K562 (cell line): ENCODE results near the gene ODF2. TPM values are rescaled to one million over a fixed set of nuclear protein-coding genes. Genes with fewer than 3 reads are reported as not detected.
A peak's percentile ranks its signal among the peaks of the same experiment; 100 is the strongest.

Experiments
- ATAC-seq: fragments of 200-7000 bp; cut with Tn5 transposase; 3 replicates; pipeline ENCODE4 v1.9.1; 2020; ENCODE audit warnings: moderate library complexity
- BruUV-seq: library from RNA; stranded (reverse); fragments of 400-500 nt; replicated peaks from 2 replicates; lab custom pipeline; 2021; lab: Mats Ljungman, UMichigan
- CTCF ChIA-PET: fragments of 300-600 bp; formaldehyde crosslinking; extraction: SDS; loops from one replicate; lab custom pipeline; 2021; ENCODE audit warnings: low intra/inter-chr PET ratio; lab: Yijun Ruan, JAX
- POLR2A ChIA-PET: fragments of 300-600, 350-650 bp; sonication (Branson Sonifier 250); formaldehyde crosslinking; extraction: SDS; loops from one replicate; lab custom pipeline; 2021; ENCODE audit warnings: antibody characterized with exemption, inconsistent platforms; lab: Yijun Ruan, JAX
- DNase-seq, 4 experiments: peaks; one replicate each; pipeline versions ENCODE4 v3.0.0 to v3.0.0-alpha.2; 2011 to 2018; ENCODE audit warnings: low spot score in 3 of 4, mixed read lengths in 3 of 4; ENCODE audit errors: extremely low read depth in 1 of 4
- FAIRE-seq: peaks from 2 replicates; lab custom pipeline; 2011; peaks lifted over from hg19 to GRCh38; lab: Jason Lieb, UNC
- H2AFZ ChIP-seq: 2 replicates; pipeline ENCODE4 v1.6.0; 2011; ENCODE audit warnings: low read depth, low read length, control low read depth, inconsistent platforms
- H3K27ac ChIP-seq: fragments of 200-600 bp; 3 replicates; pipeline ENCODE4 v1.8.0; 2011; ENCODE audit warnings: low read depth, mild to moderate bottlenecking, control low read depth, inconsistent platforms, low read length, moderate library complexity, mixed read lengths; ENCODE audit errors: extremely low read depth
- H3K27me3 ChIP-seq, 2 experiments: fragments of 300-600 bp in 1 of 2; 2 replicates in 1 of 2; 3 replicates in 1 of 2; pipeline versions ENCODE4 v1.6.0 to v1.8.0; 2011; ENCODE audit warnings: inconsistent platforms in 2 of 2, low read length in 2 of 2, mild to moderate bottlenecking in 1 of 2, mixed read lengths in 1 of 2, moderate library complexity in 1 of 2; ENCODE audit not compliant: control insufficient read depth in 2 of 2, insufficient read depth in 2 of 2
- H3K36me3 ChIP-seq: fragments of 300-600 bp; 3 replicates; pipeline ENCODE4 v1.8.0; 2011; ENCODE audit warnings: mild to moderate bottlenecking, low read length, inconsistent platforms; ENCODE audit not compliant: control insufficient read depth, insufficient read depth
- H3K4me1 ChIP-seq, 2 experiments: fragments of 200-600 bp in 1 of 2; replicated peaks in 1 of 2; 2 replicates in 1 of 2; 3 replicates in 1 of 2; pipeline versions ENCODE4 v1.5.1 to v1.8.0; 2011; ENCODE audit warnings: inconsistent platforms in 2 of 2, low read length in 2 of 2, mild to moderate bottlenecking in 1 of 2, mixed read lengths in 1 of 2, moderate library complexity in 1 of 2; ENCODE audit not compliant: control insufficient read depth in 2 of 2, insufficient read depth in 2 of 2
- H3K4me2 ChIP-seq: 2 replicates; pipeline ENCODE4 v1.6.1; 2011; ENCODE audit warnings: low read length, control low read depth, inconsistent platforms, mixed read lengths; ENCODE audit not compliant: insufficient read depth
- H3K4me3 ChIP-seq: fragments of 200-600 bp; sonication (generic), shearing (Covaris generic); 2 replicates; pipeline ENCODE4 v1.5.1; 2016; ENCODE audit warnings: control low read depth, inconsistent platforms
- H3K79me2 ChIP-seq: fragments of 200-600 bp; 3 replicates; pipeline ENCODE4 v1.8.0; 2011; ENCODE audit warnings: low read length, inconsistent platforms; ENCODE audit not compliant: control insufficient read depth, insufficient read depth
- H3K9ac ChIP-seq, 2 experiments: 2 replicates each; pipeline versions ENCODE4 v1.6.0 to v1.6.1; 2011; ENCODE audit warnings: low read depth in 2 of 2, low read length in 2 of 2, control low read depth in 1 of 2, inconsistent platforms in 1 of 2, mild to moderate bottlenecking in 1 of 2, mixed read lengths in 1 of 2; ENCODE audit not compliant: insufficient read depth in 1 of 2
- H3K9me1 ChIP-seq: one replicate; pipeline ENCODE4 v1.6.0; 2011; ENCODE audit warnings: inconsistent platforms, mild to moderate bottlenecking, low read length, moderate library complexity; ENCODE audit not compliant: control insufficient read depth, insufficient read depth
- H3K9me3 ChIP-seq: replicated peaks from 2 replicates; pipeline ENCODE4 v1.5.1; 2011; ENCODE audit warnings: low read depth, low read length, inconsistent platforms; ENCODE audit not compliant: control insufficient read depth, insufficient read depth
- H4K20me1 ChIP-seq: replicated peaks from 2 replicates; pipeline ENCODE4 v1.6.1; 2011; ENCODE audit warnings: low read length, inconsistent platforms, mixed read lengths; ENCODE audit not compliant: control insufficient read depth, insufficient read depth
- BACH1 ChIP-seq: fragments of 200-800 bp; sonication (Bioruptor generic); IDR thresholded peaks from 2 replicates; pipeline ENCODE4 v1.6.1; 2016; ENCODE audit warnings: missing genetic modification characterization, missing compliant biosample characterization
- HMGN3 ChIP-seq: IDR thresholded peaks from 2 replicates; pipeline ENCODE4 v1.6.1; 2011; ENCODE audit warnings: borderline replicate concordance, low read depth, mild to moderate bottlenecking, mixed read lengths, low read length; ENCODE audit not compliant: insufficient read length; ENCODE audit errors: extremely low read depth
- MAFG ChIP-seq: fragments of 450-650 bp; conservative IDR thresholded peaks from 2 replicates; pipeline ENCODE4 v1.6.1; 2016; ENCODE audit warnings: missing genetic modification characterization, missing compliant biosample characterization
- NFE2L1 ChIP-seq: fragments of 450-650 bp; IDR thresholded peaks from 2 replicates; pipeline ENCODE4 v1.6.1; 2016; ENCODE audit warnings: missing genetic modification characterization, low read depth, mild to moderate bottlenecking, missing compliant biosample characterization, moderate library complexity, borderline replicate concordance
- NR1H2 ChIP-seq: sonication (generic); formaldehyde crosslinking; IDR thresholded peaks from 2 replicates; pipeline ENCODE4 v1.4.0; 2020; ENCODE audit warnings: mild to moderate bottlenecking, missing genetic modification reagents
- RFX5 ChIP-seq: IDR thresholded peaks from 2 replicates; pipeline ENCODE4 v1.6.1; 2011; ENCODE audit warnings: low read depth, mild to moderate bottlenecking, improper control_type of control experiment, low read length
- SRF ChIP-seq, 2 experiments: fragments of 250-450, 450-650 bp in 1 of 2; sonication (Bioruptor Pico) in 1 of 2; sonication (generic) in 1 of 2; formaldehyde crosslinking; IDR thresholded peaks; 2 replicates each; pipeline versions ENCODE4 v1.5.0 to v1.5.1; 2020 to 2022; ENCODE audit warnings: mild to moderate bottlenecking in 1 of 2, missing genetic modification reagents in 1 of 2
- ZNF408 ChIP-seq: fragments of 250-450 bp; sonication (Bioruptor Pico); IDR thresholded peaks from 2 replicates; pipeline ENCODE4 v1.4.0; 2020; ENCODE audit warnings: low read depth, mild to moderate bottlenecking, moderate library complexity
- WGBS: fragments of 100-300 bp; shearing (Covaris generic); methylation state at CpG from one replicate; pipeline ENCODE4 v1.1.6; 2016; ENCODE audit warnings: low coverage, mixed read lengths; ENCODE audit not compliant: insufficient coverage; ENCODE audit errors: missing lambda C conversion rate; 5-methylcytosine and 5-hydroxymethylcytosine counted together
- in situ Hi-C: fragments of 300-500 bp; cut with MboI; formaldehyde crosslinking; loops from 4 replicates; pipeline ENCODE4 v1.15.0; 2018; ENCODE audit warnings: inconsistent platforms, mixed read lengths
- intact Hi-C: fragments of 100-400 bp; cut with micrococcal nuclease; formaldehyde crosslinking; loops from 2 replicates; pipeline ENCODE4 v1.14.2; 2022
- polyA plus RNA-seq, 8 experiments: library from polyadenylated mRNA; depleted of rRNA in 4 of 8; stranded (reverse) in 5 of 8; unstranded in 3 of 8; fragments of >200 nt; fragmentation: Nextera tagmentation in 2 of 8; fragmentation: Illumina TruSeq in 1 of 8; extraction: Ambion mirVana in 2 of 8; extraction: Trizol in 1 of 8; gene quantifications; 2 replicates each; pipeline versions ENCODE4 v1.2.1 to v1.2.3, GENCODE V29; 2011 to 2014; ENCODE audit warnings: inconsistent platforms in 1 of 8, missing spikeins in 1 of 8
- total RNA-seq, 7 experiments: library from RNA; depleted of rRNA in 6 of 7; stranded (reverse); fragments of >200 nt in 6 of 7; fragmentation: Illumina TruSeq in 2 of 7; extraction: Trizol in 2 of 7; gene quantifications; 2 replicates each; pipeline versions ENCODE4 v1.2.1 to v1.2.3, GENCODE V29; 2011 to 2021; ENCODE audit warnings: low replicate concordance in 1 of 7
- TF ChIP-seq, protein P1 (sequence below): fragments of 250-450 bp; sonication (Bioruptor Pico); IDR thresholded peaks from 2 replicates; pipeline ENCODE4 v1.9.0; 2021; ENCODE audit warnings: mild to moderate bottlenecking, inconsistent platforms

ODF2 gene
- total and polyA plus RNA-seq, 9 of the 15 experiments (the other 6 are each of a cell fraction or from before 2014, with no cell fraction given) = 16.5 to 83.2 (median 69.7) TPM

DNA sequence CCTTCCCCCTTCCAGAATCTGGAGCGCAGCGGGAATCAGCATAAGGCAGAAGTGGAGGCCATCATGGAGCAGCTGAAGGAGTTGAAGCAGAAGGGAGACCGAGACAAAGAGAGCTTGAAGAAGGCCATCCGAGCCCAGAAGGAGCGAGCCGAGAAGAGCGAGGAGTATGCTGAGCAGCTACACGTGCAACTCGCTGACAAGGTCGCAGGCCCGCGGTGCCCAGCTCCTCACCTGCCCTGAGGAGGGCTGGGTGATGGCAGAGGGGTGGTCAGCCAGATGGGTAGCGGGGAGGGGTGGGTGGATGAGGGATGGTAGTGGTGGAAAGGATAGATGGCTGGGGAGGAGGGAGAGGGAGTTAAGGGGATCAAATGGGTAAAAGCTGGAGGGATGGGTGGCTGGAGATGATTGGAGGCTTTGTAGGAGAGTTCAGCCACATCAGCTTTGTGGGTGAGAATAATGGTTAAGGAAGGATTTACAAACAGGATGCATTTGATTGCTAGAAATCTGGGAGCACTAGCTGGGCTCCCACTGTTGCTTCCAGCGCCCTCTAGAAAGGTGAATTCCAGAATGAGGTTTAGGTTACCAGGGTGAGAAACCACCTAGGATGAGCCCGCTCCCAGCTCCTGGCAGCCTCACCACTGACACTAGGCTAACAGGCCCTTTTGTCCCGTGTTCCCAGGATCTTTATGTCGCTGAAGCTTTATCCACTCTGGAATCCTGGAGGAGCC is 29.0 kb downstream of the ODF2 start:
- intact Hi-C loops = no loop called here
- Histone ChIP-seq H4K20me1 (no peaks in the 10 kb centered on the region), H3K9me1 (no peaks in the 10 kb centered on the region), H3K36me3 (peaks cover 92% of the 10 kb centered on the region), H3K9me3 (no peaks in the 10 kb centered on the region), H3K4me3 (no peak overlapping the region), H3K79me2 (no peaks in the 10 kb centered on the region), H3K9ac (no peak overlapping the region), H3K4me2 (no peak overlapping the region), H3K27ac (no peak overlapping the region), H2AFZ (no peak overlapping the region), H3K27me3 (no peaks in the 10 kb centered on the region), H3K4me1 (no peaks in the 10 kb centered on the region)
- TF ChIP-seq, protein P1, sequence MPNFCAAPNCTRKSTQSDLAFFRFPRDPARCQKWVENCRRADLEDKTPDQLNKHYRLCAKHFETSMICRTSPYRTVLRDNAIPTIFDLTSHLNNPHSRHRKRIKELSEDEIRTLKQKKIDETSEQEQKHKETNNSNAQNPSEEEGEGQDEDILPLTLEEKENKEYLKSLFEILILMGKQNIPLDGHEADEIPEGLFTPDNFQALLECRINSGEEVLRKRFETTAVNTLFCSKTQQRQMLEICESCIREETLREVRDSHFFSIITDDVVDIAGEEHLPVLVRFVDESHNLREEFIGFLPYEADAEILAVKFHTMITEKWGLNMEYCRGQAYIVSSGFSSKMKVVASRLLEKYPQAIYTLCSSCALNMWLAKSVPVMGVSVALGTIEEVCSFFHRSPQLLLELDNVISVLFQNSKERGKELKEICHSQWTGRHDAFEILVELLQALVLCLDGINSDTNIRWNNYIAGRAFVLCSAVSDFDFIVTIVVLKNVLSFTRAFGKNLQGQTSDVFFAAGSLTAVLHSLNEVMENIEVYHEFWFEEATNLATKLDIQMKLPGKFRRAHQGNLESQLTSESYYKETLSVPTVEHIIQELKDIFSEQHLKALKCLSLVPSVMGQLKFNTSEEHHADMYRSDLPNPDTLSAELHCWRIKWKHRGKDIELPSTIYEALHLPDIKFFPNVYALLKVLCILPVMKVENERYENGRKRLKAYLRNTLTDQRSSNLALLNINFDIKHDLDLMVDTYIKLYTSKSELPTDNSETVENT (CRISPR knock-in tag) = no peak
- TF ChIP-seq ZNF408 (CRISPR knock-in tag) = no peak
- no peak for TF ChIP-seq RFX5
- TF ChIP-seq MAFG (tag) = no peak
- TF ChIP-seq SRF (CRISPR knock-in tag; IDR thresholded peaks at IDR 0.05) = no peak
- no peak for TF ChIP-seq NR1H2 (CRISPR knock-in tag)
- TF ChIP-seq BACH1 (tag) = no peak
- no peak for TF ChIP-seq NFE2L1
- TF ChIP-seq HMGN3 = no peak
- FAIRE-seq (no peak), DNase-seq (peak in 1 of 4 experiments; percentile 3), ATAC-seq (no peak)
- 94% methylated on average over 17 of the region's 17 CpGs for WGBS
- ChIA-PET POLR2A (interaction anchor here (0.5 to 3.2 kb wide), 5 partner anchors 11 to 402 kb away, joined by 3 to 9 read pairs (median 8); no protein-coding TSS in a partner anchor), CTCF (no interaction called here)
- TSS peak; percentile 44 for BruUV-seq
- in situ Hi-C loops = no loop called here
